Liver (tissue), 3 donors: ENCODE data around the gene SCN4A.

Source experiments
- FOXA1 ChIP-seq: IDR thresholded peaks from 2 replicates; pipeline ENCODE4 v1.6.1; 2016; ENCODE audit warnings: antibody characterized with exemption
- GABPA ChIP-seq, 2 donors: IDR thresholded peaks in 1 of 2; conservative IDR thresholded peaks in 1 of 2; 2 replicates each; pipeline ENCODE4 v1.6.1; 2016; ENCODE audit warnings: antibody characterized with exemption in 2 of 2, mild to moderate bottlenecking in 1 of 2, moderate library complexity in 1 of 2
- HNF4A ChIP-seq, 2 donors: conservative IDR thresholded peaks; 2 replicates each; pipeline ENCODE4 v1.6.1; 2016; ENCODE audit warnings: antibody characterized with exemption in 2 of 2, mild to moderate bottlenecking in 2 of 2
- REST ChIP-seq: IDR thresholded peaks from 2 replicates; pipeline ENCODE4 v1.6.1; 2016; ENCODE audit warnings: antibody characterized with exemption, mild to moderate bottlenecking
- TAF1 ChIP-seq: conservative IDR thresholded peaks from 2 replicates; pipeline ENCODE4 v1.6.1; 2016; ENCODE audit warnings: antibody characterized with exemption, mild to moderate bottlenecking
- ZBTB33 ChIP-seq: IDR thresholded peaks from 2 replicates; pipeline ENCODE4 v1.6.1; 2016; ENCODE audit warnings: antibody characterized with exemption
- TF ChIP-seq, protein P1 (sequence below): fragments of 150-350 bp; IDR thresholded peaks from 2 replicates; pipeline ENCODE4 v1.5.1; 2017; ENCODE audit warnings: improper control_type of control experiment, low read depth, low read length; ENCODE audit not compliant: missing input control
- TF ChIP-seq, protein P2 (sequence below): IDR thresholded peaks from 2 replicates; pipeline ENCODE4 v1.6.1; 2016; ENCODE audit warnings: antibody characterized with exemption
- donor health status: healthy.
- donor health status: healthy.

GRCh38 chr17:63998721-63999679 is 26.3 kb upstream of the SCN4A start:
- TF ChIP-seq, protein P1, sequence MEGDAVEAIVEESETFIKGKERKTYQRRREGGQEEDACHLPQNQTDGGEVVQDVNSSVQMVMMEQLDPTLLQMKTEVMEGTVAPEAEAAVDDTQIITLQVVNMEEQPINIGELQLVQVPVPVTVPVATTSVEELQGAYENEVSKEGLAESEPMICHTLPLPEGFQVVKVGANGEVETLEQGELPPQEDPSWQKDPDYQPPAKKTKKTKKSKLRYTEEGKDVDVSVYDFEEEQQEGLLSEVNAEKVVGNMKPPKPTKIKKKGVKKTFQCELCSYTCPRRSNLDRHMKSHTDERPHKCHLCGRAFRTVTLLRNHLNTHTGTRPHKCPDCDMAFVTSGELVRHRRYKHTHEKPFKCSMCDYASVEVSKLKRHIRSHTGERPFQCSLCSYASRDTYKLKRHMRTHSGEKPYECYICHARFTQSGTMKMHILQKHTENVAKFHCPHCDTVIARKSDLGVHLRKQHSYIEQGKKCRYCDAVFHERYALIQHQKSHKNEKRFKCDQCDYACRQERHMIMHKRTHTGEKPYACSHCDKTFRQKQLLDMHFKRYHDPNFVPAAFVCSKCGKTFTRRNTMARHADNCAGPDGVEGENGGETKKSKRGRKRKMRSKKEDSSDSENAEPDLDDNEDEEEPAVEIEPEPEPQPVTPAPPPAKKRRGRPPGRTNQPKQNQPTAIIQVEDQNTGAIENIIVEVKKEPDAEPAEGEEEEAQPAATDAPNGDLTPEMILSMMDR, result no peak
- TF ChIP-seq, protein P2, sequence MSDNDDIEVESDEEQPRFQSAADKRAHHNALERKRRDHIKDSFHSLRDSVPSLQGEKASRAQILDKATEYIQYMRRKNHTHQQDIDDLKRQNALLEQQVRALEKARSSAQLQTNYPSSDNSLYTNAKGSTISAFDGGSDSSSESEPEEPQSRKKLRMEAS, result no peak
- no peak for TF ChIP-seq REST
- no peak for TF ChIP-seq HNF4A (conservative IDR thresholded peaks at IDR 0.05)
- TF ChIP-seq ZBTB33, result no peak
- TF ChIP-seq GABPA (IDR thresholded peaks at IDR 0.05 in 1 of 2, conservative IDR thresholded peaks at IDR 0.05 in 1 of 2), result no peak
- TF ChIP-seq FOXA1, result no peak
- no peak for TF ChIP-seq TAF1
